Psoas muscle (tissue), 8 donors: Measurements from ENCODE around the gene TMEM184B. TPM values are rescaled to one million over a fixed set of nuclear protein-coding genes. Genes with fewer than 3 reads are reported as not detected.

ENCODE experiments used
- ATAC-seq, 4 donors: fragments of 200-7000 bp; cut with Tn5 transposase; one replicate each; pipeline ENCODE4 v1.9.1; 2020; ENCODE audit warnings: moderate library complexity in 3 of 4, mild to moderate bottlenecking in 2 of 4
- DNase-seq, 2 donors: peaks; one replicate each; pipeline ENCODE4 v3.0.0-alpha.2; 2020
- H3K27ac ChIP-seq: fragments of 200-600 bp; one replicate; pipeline ENCODE4 v1.8.0; 2022
- H3K27me3 ChIP-seq, 3 donors: fragments of 200-600 bp in 1 of 3; one replicate each; pipeline versions ENCODE4 v1.6.1 to v1.8.0; 2013 to 2022; ENCODE audit warnings: low read length in 2 of 3, mild to moderate bottlenecking in 2 of 3, moderate library complexity in 1 of 3; ENCODE audit not compliant: insufficient read depth in 3 of 3
- H3K36me3 ChIP-seq, 2 donors: fragments of 200-600 bp in 1 of 2; one replicate each; pipeline versions ENCODE4 v1.6.1 to v1.8.0; 2013 to 2022; ENCODE audit warnings: low read depth in 1 of 2, mild to moderate bottlenecking in 1 of 2, moderate library complexity in 1 of 2; ENCODE audit not compliant: insufficient read depth in 1 of 2
- H3K4me1 ChIP-seq: fragments of 200-600 bp; one replicate; pipeline ENCODE4 v1.8.0; 2022
- H3K4me3 ChIP-seq: fragments of 200-600 bp; one replicate; pipeline ENCODE4 v1.8.0; 2022; ENCODE audit warnings: mild to moderate bottlenecking
- H3K9me3 ChIP-seq: fragments of 200-600 bp; one replicate; pipeline ENCODE4 v1.8.0; 2022
- WGBS, 3 donors: extraction: QIAGEN DNeasy Blood & Tissue Kit; methylation state at CpG; one replicate each; pipeline versions ENCODE4 v1.1.6 to v1.1.7; 2013; 5-methylcytosine and 5-hydroxymethylcytosine counted together
- intact Hi-C, 2 donors: fragments of 100-400 bp; cut with DNase I; formaldehyde crosslinking; loops; one replicate each; pipeline versions ENCODE4 v1.11.0 to v1.14.2; 2022
- polyA plus RNA-seq, 3 donors: library from polyadenylated mRNA; stranded (reverse); fragments of 200-250 nt; gene quantifications; one replicate each; pipeline ENCODE4 v1.2.3, GENCODE V29; 2013
- total RNA-seq, 4 donors: library from RNA; stranded (reverse); fragmentation: NEBNext Ultra II Directional in 2 of 4; extraction: Animal tissue kit (Norgen Biotek cat#: 25700) in 2 of 4; gene quantifications; one replicate each; pipeline versions ENCODE4 v1.2.1 to v1.2.4, GENCODE V29; 2021 to 2023
- TF ChIP-seq, protein P1 (sequence below): fragments of 200-600 bp; IDR thresholded peaks from one replicate; pipeline ENCODE4 v1.8.0; 2022; ENCODE audit warnings: antibody characterized with exemption
- donor health status: healthy with polysubstance abuse.
- donor health status: DM: no; HTN: no; CAD: no; lungs with moderate emphysema.
- donor health status: Bipolar disorder and iron deficiency.
- donor health status: healthy.
- donor health status: DM: yes; HTN: yes; CAD: no.
- donor health status: DM: no; HTN: no; CAD: no.
- donor health status: DM: no; HTN: no; CAD: no.
- donor health status: DM: yes; HTN: yes; CAD: no.

The TMEM184B gene
- total and polyA plus RNA-seq, 7 donors = 13.6 to 40.3 (median 26.4) TPM

DNA sequence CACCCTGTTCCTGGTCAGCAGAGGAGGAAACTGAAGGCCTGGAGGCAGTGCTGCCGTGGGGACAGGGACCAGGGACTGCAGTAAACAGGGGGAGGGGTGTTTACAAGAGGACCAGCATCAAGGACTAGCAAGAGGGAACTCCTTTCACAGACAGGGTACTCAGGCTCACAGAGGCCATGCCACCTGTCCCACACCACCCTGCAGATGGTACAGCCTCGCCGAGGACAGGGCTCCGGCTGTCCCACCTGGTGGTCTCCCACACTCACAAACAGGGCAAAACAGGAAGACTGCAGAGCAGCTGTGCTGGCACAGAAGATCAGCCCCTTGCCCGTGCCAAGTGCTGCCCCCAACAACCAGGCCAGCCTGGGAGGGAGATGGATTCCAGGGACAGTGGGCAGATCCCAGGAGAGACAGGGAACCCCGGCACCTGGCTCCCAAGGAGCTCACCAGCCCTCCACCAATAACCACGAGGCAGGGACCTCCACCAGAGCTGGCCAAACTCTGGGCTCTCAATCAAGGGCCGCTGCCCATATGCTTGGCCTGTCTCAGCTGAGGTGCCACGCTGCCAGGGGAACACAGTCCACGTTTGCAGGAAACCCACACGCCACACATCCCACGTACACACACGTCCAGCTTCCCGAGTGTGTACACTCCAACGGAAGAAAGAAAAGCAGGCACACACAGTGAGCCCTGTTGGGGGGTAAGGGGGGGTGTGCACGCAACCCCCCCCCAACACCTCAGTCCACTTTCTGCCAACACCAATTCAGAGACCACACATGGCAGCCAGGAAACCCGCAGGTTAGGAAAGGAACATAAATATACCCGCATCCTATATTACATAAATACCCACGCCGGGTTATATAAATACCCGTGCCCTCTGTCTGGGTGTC, 42.4 kb upstream of the TMEM184B start:
- no peaks in the 10 kb centered on the region for H3K27me3 ChIP-seq
- peak in 2 of 4 donors; percentile 7 to 20 for ATAC-seq
- no peak for DNase-seq
- 7 to 14% (median 9%) methylated on average over 21 of the region's 21 CpGs for WGBS, 3 donors
- no peaks in the 10 kb centered on the region for H3K9me3 ChIP-seq
- peak overlapping the region; percentile 76 for H3K4me3 ChIP-seq
- H3K27ac ChIP-seq = peak overlapping the region; percentile 96
- peaks cover 0 to 4% of the 10 kb centered on the region in 2 donors for H3K36me3 ChIP-seq
- intact Hi-C loops = loop anchor here in 1 of 2 donors (5.0 kb wide), 1 partner anchor 43 kb away; the partner anchor contains the start of gene TMEM184B
- TF ChIP-seq, protein P1, sequence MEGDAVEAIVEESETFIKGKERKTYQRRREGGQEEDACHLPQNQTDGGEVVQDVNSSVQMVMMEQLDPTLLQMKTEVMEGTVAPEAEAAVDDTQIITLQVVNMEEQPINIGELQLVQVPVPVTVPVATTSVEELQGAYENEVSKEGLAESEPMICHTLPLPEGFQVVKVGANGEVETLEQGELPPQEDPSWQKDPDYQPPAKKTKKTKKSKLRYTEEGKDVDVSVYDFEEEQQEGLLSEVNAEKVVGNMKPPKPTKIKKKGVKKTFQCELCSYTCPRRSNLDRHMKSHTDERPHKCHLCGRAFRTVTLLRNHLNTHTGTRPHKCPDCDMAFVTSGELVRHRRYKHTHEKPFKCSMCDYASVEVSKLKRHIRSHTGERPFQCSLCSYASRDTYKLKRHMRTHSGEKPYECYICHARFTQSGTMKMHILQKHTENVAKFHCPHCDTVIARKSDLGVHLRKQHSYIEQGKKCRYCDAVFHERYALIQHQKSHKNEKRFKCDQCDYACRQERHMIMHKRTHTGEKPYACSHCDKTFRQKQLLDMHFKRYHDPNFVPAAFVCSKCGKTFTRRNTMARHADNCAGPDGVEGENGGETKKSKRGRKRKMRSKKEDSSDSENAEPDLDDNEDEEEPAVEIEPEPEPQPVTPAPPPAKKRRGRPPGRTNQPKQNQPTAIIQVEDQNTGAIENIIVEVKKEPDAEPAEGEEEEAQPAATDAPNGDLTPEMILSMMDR = no peak
- H3K4me1 ChIP-seq = peaks cover 45% of the 10 kb centered on the region

DNA sequence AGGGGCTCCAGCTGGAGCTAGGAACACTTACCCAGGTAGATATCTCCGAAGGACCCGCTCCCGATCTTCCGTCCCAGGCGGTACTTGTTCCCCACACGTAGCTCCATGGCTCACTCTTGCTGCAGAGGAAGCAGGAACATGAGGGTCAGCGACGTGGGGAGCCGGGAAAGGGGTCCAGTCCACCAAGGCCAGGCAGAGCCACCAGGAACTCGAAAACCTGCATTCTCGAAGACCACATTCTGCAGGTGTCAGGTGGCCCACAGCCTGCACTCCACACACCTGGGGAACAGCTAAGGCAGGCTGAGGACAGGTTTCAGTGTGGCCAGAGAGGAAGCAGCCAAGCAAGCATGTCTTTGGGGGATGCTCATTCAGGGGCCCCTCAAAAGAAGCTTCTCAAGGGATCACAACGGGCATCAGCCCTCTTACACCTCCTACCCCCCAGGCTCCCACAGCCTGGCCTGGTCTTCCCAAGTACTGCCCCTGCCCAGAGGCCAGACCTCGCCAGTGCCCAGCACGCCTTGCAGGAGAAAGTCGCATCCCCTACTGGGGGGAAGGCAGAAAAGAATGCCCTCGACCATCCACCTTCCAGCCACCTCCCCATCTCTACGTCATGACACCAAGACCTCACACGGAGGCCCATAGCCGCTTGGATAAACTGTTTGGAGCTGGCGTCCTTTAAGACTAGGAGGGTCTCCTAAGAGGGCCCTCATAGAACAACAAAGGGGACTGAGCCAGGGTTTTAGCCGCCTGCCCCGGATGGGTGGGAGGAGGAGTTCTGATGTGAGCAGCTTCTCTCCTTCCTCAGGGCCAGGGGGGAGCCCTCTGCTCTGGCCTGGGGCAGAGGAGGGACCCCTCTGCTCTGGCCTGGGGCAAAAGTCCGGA, 41.5 kb upstream of the TMEM184B start:
- Histone ChIP-seq H3K27me3 (no peaks in the 10 kb centered on the region), H3K36me3 (peaks cover 0 to 4% of the 10 kb centered on the region in 2 donors), H3K9me3 (no peaks in the 10 kb centered on the region), H3K4me1 (peaks cover 54% of the 10 kb centered on the region), H3K27ac (peak overlapping the region; percentile 96), H3K4me3 (peak overlapping the region; percentile 76)
- ATAC-seq (no peak), DNase-seq (no peak)
- 50 to 56% (median 51%) methylated on average over 23 of the region's 23 CpGs for WGBS, 3 donors
- intact Hi-C loops = no loop called here
- TF ChIP-seq, protein P1 = no peak

DNA sequence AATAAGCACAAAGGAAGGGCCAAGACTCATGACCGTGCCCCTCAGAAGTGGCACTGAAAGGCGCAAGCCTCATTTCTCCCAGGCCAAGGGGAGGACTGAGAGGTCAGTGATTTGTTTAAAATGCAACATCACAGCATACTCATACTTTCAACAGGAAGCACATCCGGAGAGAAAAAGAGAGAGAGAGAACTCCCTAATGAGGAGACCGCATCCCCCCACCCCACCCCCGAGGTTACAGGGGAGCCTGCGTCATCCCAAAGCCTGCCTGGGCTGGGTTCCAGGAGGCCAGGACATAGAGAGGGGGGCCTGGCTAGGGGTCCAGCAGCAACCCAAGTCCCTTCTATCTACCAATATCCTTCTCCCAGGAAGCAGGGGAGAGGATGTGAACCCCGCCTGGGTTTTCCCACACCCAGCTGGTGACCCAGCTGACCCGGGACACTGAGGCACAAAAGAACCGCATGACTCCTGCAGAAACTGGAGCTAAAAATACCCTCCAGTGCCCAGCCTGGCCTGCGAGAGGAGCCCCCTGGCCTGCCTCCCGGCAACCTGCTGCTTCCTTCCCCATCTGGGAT, 40.7 kb upstream of the TMEM184B start:
- H3K27ac ChIP-seq = peak overlapping the region; percentile 96
- ATAC-seq = peak in 3 of 4 donors; percentile 11 to 22 (median 16)
- DNase-seq = peak; percentile 78 to 88
- H3K4me3 ChIP-seq = peak overlapping the region; percentile 76
- WGBS, 3 donors = 17 to 28% (median 19%) methylated on average over 11 of the region's 11 CpGs
- TF ChIP-seq, protein P1 = no peak
- H3K36me3 ChIP-seq = peaks cover 0 to 4% of the 10 kb centered on the region in 2 donors
- peaks cover 62% of the 10 kb centered on the region for H3K4me1 ChIP-seq
- no peaks in the 10 kb centered on the region for H3K9me3 ChIP-seq
- H3K27me3 ChIP-seq = no peaks in the 10 kb centered on the region
- intact Hi-C loops = no loop called here

- WGBS, 3 donors = 78 to 90% (median 82%) methylated on average over 7 of the region's 7 CpGs
- ATAC-seq (no peak), DNase-seq (no peak)
- H3K9me3 ChIP-seq = no peaks in the 10 kb centered on the region
- H3K4me3 ChIP-seq = no peak overlapping the region
- intact Hi-C loops = no loop called here
- H3K4me1 ChIP-seq = peaks cover 64% of the 10 kb centered on the region
- H3K27ac ChIP-seq = peak overlapping the region; percentile 96
- H3K36me3 ChIP-seq = peaks cover 0 to 11% of the 10 kb centered on the region in 2 donors
- TF ChIP-seq, protein P1 = no peak
- no peaks in the 10 kb centered on the region for H3K27me3 ChIP-seq
Measured at GRCh38 chr22:38312261-38312800, 39.5 kb upstream of the TMEM184B start.
